Small intestine (tissue), 7 donors: ENCODE measurements around the gene CDC26. TPM values are rescaled to one million over a fixed set of nuclear protein-coding genes. Genes with fewer than 3 reads are reported as not detected.
"Not testable (repeated sequence)": the region's sequence is repeated elsewhere in the genome, so short reads cannot be mapped to it uniquely, and the experiment has no call there.

Source experiments
- DNase-seq, 2 donors: peaks; one replicate each; pipeline versions ENCODE4 v3.0.0 to v3.0.0-alpha.2; 2013
- FAIRE-seq: peaks from 2 replicates; lab custom pipeline; 2012; peaks lifted over from hg19 to GRCh38; lab: Jason Lieb, UNC
- H3K27ac ChIP-seq, 3 donors: one replicate each; pipeline ENCODE4 v1.5.1; 2013; ENCODE audit warnings: low read length in 2 of 3, mild to moderate bottlenecking in 2 of 3, control low read depth in 1 of 3, inconsistent platforms in 1 of 3, low read depth in 1 of 3, moderate library complexity in 1 of 3
- H3K27me3 ChIP-seq, 3 donors: one replicate each; pipeline ENCODE4 v1.6.1; 2013; ENCODE audit warnings: low read length in 3 of 3, inconsistent platforms in 1 of 3; ENCODE audit not compliant: control insufficient read depth in 3 of 3, insufficient read depth in 3 of 3
- H3K36me3 ChIP-seq, 3 donors: one replicate each; pipeline ENCODE4 v1.6.1; 2013; ENCODE audit warnings: low read length in 3 of 3, inconsistent platforms in 1 of 3, low read depth in 1 of 3, mild to moderate bottlenecking in 1 of 3, moderate library complexity in 1 of 3; ENCODE audit not compliant: control insufficient read depth in 3 of 3, insufficient read depth in 2 of 3
- H3K4me1 ChIP-seq, 3 donors: one replicate each; pipeline ENCODE4 v1.6.1; 2013; ENCODE audit warnings: low read length in 2 of 3, inconsistent platforms in 1 of 3, low read depth in 1 of 3, mild to moderate bottlenecking in 1 of 3, moderate library complexity in 1 of 3; ENCODE audit not compliant: control insufficient read depth in 3 of 3, insufficient read depth in 2 of 3
- H3K4me3 ChIP-seq, 3 donors: one replicate each; pipeline ENCODE4 v1.5.1; 2013; ENCODE audit warnings: low read length in 3 of 3, control low read depth in 1 of 3, inconsistent platforms in 1 of 3, low read depth in 1 of 3, mild to moderate bottlenecking in 1 of 3, moderate library complexity in 1 of 3
- H3K9me3 ChIP-seq, 2 donors: one replicate each; pipeline ENCODE4 v1.6.1; 2013; ENCODE audit warnings: low read depth in 1 of 2, low read length in 1 of 2; ENCODE audit not compliant: control insufficient read depth in 2 of 2, insufficient read depth in 1 of 2
- WGBS, 3 donors: extraction: QIAGEN DNeasy Blood & Tissue Kit; methylation state at CpG; one replicate each; pipeline ENCODE4 v1.1.7; 2013; 5-methylcytosine and 5-hydroxymethylcytosine counted together
- polyA plus RNA-seq, 4 donors: library from polyadenylated mRNA; stranded (reverse) in 3 of 4; unstranded in 1 of 4; fragments of 200-250 nt in 3 of 4; fragments of 120-200 nt in 1 of 4; gene quantifications; one replicate each; pipeline versions ENCODE4 v1.2.1 to v1.2.3, GENCODE V29; 2013
- donor health status: healthy with polysubstance abuse.
- donor health status: control.
- donor health status: control.
- donor health status: Bipolar disorder and iron deficiency.
- donor health status: healthy.

The CDC26 gene
- polyA plus RNA-seq, 4 donors, result 33.4 to 77.0 (median 56.3) TPM

- no peaks in the 10 kb centered on the region for H3K4me1 ChIP-seq
- no peak overlapping the region for H3K4me3 ChIP-seq
- DNase-seq (no peak), FAIRE-seq (no peak)
- 80 to 83% (median 80%) methylated on average over 6 of the region's 6 CpGs for WGBS, 3 donors
- H3K9me3 ChIP-seq, result peaks cover 0 to 11% of the 10 kb centered on the region in 2 donors
- peaks cover 0 to 4% (median 0%) of the 10 kb centered on the region in 3 donors for H3K36me3 ChIP-seq
- H3K27me3 ChIP-seq, result no peaks in the 10 kb centered on the region
- no peak overlapping the region for H3K27ac ChIP-seq
These were observed 28.4 kb downstream of the CDC26 start for GRCh38 chr9:113246928-113247327.

- H3K4me1 ChIP-seq, result no peaks in the 10 kb centered on the region
- peaks cover 0 to 4% (median 0%) of the 10 kb centered on the region in 3 donors for H3K36me3 ChIP-seq
- WGBS, 3 donors, result 72 to 83% (median 82%) methylated on average over 4 of the region's 4 CpGs
- peaks cover 0 to 8% of the 10 kb centered on the region in 2 donors for H3K9me3 ChIP-seq
- DNase-seq, result no peak
- H3K27me3 ChIP-seq, result no peaks in the 10 kb centered on the region
- H3K4me3 ChIP-seq, result no peak overlapping the region
- no peak for FAIRE-seq
- H3K27ac ChIP-seq, result no peak overlapping the region
These were observed 29.5 kb downstream of the CDC26 start for GRCh38 chr9:113245894-113246293.

GRCh38 chr9:113244556-113244955 is 30.8 kb downstream of the CDC26 start:
- no peaks in the 10 kb centered on the region for H3K27me3 ChIP-seq
- no peak overlapping the region for H3K27ac ChIP-seq
- no peak for FAIRE-seq
- peaks cover 0 to 3% of the 10 kb centered on the region in 2 donors for H3K9me3 ChIP-seq
- no peak for DNase-seq
- no peaks in the 10 kb centered on the region for H3K4me1 ChIP-seq
- peaks cover 0 to 2% (median 0%) of the 10 kb centered on the region in 3 donors for H3K36me3 ChIP-seq
- no peak overlapping the region for H3K4me3 ChIP-seq
- WGBS, 3 donors, result 83 to 87% (median 85%) methylated on average over 2 of the region's 2 CpGs

DNA sequence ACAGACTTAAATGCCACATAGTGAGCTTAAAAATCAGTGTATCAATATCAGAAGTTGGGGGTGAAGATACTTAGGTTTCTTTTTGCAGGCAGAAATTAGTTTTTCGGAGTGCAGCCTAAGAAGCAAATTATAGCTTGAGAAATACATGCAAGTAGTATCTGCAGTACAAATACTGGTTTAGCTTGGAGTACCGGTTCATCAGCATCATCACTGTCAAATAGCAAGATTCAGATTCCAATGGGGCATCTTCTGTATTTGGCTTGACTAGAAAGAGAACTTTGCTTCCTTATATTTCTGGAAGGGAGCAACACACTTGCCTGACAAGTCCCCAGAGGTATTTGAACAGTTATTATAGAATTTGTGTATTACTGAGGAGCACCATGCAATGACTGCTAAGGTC is 34.2 kb downstream of the CDC26 start:
- Histone ChIP-seq H3K9me3 (no peaks in the 10 kb centered on the region), H3K27me3 (no peaks in the 10 kb centered on the region), H3K36me3 (peaks cover 0 to 2% (median 0%) of the 10 kb centered on the region in 3 donors), H3K4me1 (no peaks in the 10 kb centered on the region), H3K4me3 (no peak overlapping the region), H3K27ac (no peak overlapping the region)
- DNase-seq (no peak), FAIRE-seq (no peak)
- WGBS, 3 donors, result 96 to 98% (median 97%) methylated on average over 2 of the region's 2 CpGs

DNA sequence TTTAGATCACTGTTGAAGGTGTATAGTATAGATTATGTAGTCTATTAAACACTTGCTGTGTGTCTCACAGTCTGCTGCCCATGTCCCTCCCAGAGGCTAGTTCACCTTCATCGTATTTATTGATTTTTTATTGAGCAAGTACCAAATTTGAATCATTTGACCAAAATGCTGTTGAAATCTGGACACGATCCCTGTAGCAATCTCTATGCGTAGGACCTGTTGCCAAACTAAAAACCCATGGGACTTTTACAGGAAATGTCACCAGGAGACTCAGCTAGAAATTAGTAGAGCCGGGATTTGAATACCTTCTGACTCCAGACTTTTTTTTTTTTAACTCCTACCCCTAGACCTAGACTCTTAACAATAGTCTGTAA is 36.5 kb downstream of the CDC26 start:
- no peaks in the 10 kb centered on the region for H3K9me3 ChIP-seq
- H3K27ac ChIP-seq, result no peak overlapping the region
- no peaks in the 10 kb centered on the region for H3K4me1 ChIP-seq
- no peaks in the 10 kb centered on the region for H3K27me3 ChIP-seq
- FAIRE-seq, result no peak
- no peak for DNase-seq
- no peak overlapping the region for H3K4me3 ChIP-seq
- WGBS, 3 donors, result 71 to 81% (median 75%) methylated on average over 4 of the region's 4 CpGs
- no peaks in the 10 kb centered on the region for H3K36me3 ChIP-seq

DNA sequence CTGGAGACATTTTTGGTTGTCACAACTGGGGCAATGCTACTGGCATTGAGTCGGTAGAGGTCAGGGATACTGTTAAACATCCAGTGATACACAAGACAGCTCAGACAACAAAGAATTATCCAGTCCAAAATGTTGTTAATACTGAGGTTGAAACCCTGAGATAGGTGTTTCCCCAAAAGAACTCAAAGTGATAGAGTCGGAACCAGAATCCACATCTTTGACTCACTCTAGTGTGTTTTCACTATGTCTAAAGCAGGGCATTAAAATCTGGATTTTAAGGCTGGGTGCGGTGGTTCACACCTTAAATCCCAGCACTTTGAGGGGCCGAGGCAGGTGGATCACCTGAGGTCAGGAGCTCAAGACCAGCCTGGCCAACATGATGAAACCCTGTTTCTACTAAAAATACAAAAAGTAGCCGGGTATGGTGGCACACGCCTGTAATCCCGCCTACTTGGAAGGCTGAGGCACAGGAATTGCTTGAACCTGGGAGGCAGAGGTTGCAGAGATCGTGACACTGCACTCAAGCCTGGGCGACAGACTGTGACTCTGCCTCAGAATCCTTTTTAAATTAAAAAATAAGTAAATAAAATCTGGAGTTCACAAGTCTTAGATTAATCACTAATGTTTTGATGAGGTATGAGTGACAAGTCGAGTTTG is 37.0 kb downstream of the CDC26 start:
- DNase-seq, result no peak
- Histone ChIP-seq H3K27me3 (no peaks in the 10 kb centered on the region), H3K4me1 (no peaks in the 10 kb centered on the region), H3K27ac (no peak overlapping the region), H3K36me3 (no peaks in the 10 kb centered on the region), H3K9me3 (no peaks in the 10 kb centered on the region), H3K4me3 (no peak overlapping the region)
- no peak for FAIRE-seq
- WGBS, 3 donors, result 89 to 94% (median 93%) methylated on average over 10 of the region's 10 CpGs

DNA sequence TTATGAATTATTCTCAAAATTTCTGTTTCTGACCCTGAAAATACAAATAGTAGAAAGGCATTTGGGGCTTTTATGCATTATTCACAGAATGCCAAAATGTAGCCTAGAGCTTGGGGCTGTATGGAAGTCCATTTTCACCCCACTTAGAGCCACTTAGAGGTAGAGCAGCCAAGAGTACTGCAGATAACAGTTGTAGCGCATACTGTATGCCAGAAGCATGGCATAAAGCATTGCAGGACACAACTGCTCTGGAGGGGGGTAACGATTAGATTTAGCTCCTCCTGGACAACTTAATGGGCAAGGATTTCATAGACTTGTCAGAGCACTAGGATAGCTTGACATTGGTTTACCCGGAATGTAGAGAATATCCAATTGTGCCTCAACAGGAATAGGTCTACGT is 38.3 kb downstream of the CDC26 start:
- DNase-seq (no peak), FAIRE-seq (no peak)
- Histone ChIP-seq H3K9me3 (no peaks in the 10 kb centered on the region), H3K27ac (no peak overlapping the region), H3K27me3 (no peaks in the 10 kb centered on the region), H3K4me3 (no peak overlapping the region), H3K4me1 (peaks cover 0 to 3% (median 0%) of the 10 kb centered on the region in 3 donors), H3K36me3 (no peaks in the 10 kb centered on the region)
- 89 to 92% (median 90%) methylated on average over 4 of the region's 4 CpGs for WGBS, 3 donors

GRCh38 chr9:113235701-113236255 is 39.6 kb downstream of the CDC26 start:
- H3K9me3 ChIP-seq, H3K4me1 ChIP-seq, H3K27ac ChIP-seq, H3K36me3 ChIP-seq, DNase-seq, FAIRE-seq, H3K27me3 ChIP-seq, H3K4me3 ChIP-seq: not testable (repeated sequence)
- WGBS, 3 donors, result 80 to 93% (median 87%) methylated on average over 10 of the region's 10 CpGs
